HG03442 (cell line): ENCODE results near the gene WWP2.
"Not testable (repeated sequence)": the region's sequence is repeated elsewhere in the genome, so short reads cannot be mapped to it uniquely, and the experiment has no call there.

Experiments used
- ATAC-seq: cut with Tn5 transposase; IDR thresholded peaks from one replicate; pipeline ENCODE4 v1.9.1; 2021; ENCODE audit warnings: mild to moderate bottlenecking, moderate library complexity; ENCODE audit not compliant: unreplicated experiment

WWP2 gene

GRCh38 chr16:69853481-69853880 is 91.3 kb downstream of the WWP2 start:
- ATAC-seq = no peak

GRCh38 chr16:69854776-69855175 is 92.6 kb downstream of the WWP2 start:
- ATAC-seq = not testable (repeated sequence)

GRCh38 chr16:69855592-69855991 is 93.5 kb downstream of the WWP2 start:
- no peak for ATAC-seq

- no peak for ATAC-seq
Measured at GRCh38 chr16:69858191-69859104, 96.3 kb downstream of the WWP2 start.

DNA sequence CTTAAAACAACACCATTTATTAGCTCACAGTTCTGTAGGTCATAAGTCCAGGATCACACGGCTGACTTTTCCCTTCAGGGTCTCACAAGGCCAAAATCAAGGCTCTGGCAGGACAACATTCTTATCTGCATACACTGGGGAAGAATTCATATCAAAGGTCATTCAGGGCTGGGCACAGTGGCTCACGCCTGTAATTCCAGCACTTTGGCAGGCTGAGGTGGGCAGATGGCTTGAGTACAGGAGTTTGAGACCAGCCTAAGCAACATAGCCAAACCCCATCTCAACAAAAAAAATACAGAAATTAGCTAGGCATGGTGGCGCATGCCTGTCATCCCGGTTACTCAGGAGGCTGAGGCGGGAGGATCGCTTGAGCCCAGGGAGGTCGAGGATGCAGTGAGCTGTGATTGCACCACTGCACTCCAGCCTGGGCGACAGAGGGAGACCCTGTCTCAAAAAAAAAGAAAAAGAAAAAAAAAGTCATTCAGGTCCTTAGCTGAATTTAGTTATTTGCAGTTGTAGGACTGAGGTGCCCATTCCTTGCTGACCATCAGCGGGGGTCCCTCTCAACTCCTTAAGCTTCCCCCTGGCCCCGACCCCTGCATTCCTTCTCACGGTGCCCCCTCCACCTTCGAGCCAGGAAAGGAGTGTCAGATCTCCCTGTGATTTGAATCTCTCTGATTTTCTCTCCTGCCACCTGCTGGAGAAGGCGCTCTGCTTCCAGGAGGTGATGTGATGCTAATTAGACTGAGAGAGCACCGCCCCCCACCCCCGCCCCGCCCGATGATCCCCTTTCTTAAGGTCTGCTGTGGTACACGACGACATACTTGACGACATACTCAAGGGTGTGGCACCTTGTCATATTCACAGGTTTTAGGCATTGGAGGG is 97.2 kb downstream of the WWP2 start:
- ATAC-seq = no peak

- ATAC-seq = no peak
Measured at GRCh38 chr16:69860233-69861231, 98.4 kb downstream of the WWP2 start.

DNA sequence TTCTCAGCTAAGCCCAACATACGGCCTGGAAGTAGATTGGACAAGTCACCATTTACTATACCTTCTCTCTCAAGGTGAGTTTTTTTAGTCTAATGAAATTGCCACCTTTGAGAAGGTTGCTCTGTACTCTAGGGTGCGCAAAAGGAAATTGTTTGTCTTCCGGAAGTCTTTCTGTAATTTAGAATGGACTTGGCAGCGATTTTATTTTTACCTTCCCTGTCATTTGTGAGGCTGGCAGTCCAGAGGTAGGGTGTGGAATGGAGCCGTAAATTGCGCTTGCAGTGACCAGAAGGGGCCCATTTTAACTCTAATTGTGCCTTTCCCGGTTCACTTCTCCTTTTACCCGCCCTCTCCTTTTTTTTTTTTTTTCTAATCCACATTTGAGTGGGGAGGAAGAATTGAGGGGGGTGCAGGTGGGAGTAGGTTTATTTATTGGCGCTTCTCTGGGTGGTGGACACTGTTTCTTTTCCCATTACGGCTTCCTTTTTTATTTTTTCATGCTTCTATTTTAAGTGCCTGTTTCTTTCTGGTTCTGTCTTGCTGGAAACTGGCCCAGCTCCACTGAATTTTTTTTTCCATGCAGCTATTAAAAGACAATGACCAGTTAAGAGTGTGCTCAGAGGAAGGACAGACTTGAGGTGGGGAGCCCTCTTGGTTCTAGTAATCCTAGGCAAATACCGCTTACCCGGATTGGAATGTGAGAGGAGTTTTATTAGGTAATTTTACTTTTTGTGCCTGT is 99.3 kb downstream of the WWP2 start:
- no peak for ATAC-seq

GRCh38 chr16:69863401-69864281 is 101.5 kb downstream of the WWP2 start:
- ATAC-seq = no peak

- no peak for ATAC-seq
Measured at GRCh38 chr16:69865701-69866100, 103.6 kb downstream of the WWP2 start.

- ATAC-seq = no peak
Measured at GRCh38 chr16:69867784-69868560, 105.8 kb downstream of the WWP2 start.

DNA sequence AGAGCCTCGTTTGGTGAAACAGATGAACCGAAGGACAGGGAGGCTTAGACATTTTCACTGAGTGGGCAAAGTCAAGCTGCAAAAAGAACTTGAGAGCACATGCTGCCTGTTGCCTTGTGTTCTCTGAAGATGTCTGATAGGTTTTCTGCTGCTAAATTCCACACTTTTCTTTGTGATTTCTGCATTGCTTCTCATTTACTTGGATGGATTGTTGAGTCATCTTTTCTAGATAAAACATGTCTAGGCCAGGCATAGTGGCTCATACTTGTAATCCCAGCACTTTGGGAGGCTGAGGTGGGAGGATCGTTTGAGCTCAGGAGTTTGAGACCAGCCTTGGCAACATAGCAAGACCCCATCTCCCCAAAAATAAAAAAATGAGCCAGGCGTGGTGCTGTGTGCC is 108.6 kb downstream of the WWP2 start:
- no peak for ATAC-seq

GRCh38 chr16:69871708-69872107 is 109.6 kb downstream of the WWP2 start:
- no peak for ATAC-seq

DNA sequence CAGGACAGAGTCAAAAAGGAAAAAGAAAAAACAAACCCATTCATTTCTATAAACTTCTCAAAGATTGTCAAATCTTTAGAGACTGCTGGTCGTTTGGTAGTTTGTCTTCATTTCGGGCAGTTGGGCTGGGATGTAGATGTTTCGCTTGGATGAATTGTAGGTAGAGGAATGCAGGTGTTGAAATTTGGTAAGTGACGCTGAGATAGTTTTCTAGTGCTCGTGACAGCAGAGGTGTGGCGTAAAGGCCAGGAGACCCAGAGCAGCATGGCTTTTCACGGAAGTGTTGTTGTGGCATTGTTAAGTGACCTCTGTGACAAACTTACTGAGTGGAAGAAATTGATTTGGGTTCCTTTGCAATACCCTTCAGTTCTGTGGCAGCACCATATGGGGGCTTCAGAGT is 110.8 kb downstream of the WWP2 start:
- ATAC-seq = no peak

DNA sequence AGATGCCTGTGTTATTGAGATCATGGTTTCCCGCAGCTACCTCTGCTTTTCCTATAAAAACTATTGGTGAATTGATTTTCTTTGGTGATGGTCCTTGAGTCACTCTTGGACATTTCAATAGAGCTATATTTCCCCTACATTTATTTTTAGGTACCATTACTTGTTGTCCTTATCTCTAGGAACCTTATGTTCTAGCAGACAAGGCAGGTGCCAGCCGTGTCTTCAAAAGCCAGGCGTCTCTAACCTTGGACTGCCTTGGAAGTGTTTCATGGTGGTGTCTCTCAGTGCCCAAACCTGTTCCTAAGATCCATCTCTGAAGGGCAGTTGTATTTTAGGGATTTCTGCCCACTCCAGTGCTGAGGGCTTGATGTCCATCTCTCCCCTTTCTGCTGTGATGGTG is 111.7 kb downstream of the WWP2 start:
- ATAC-seq = no peak

GRCh38 chr16:69874271-69874670 is 112.1 kb downstream of the WWP2 start:
- no peak for ATAC-seq

DNA sequence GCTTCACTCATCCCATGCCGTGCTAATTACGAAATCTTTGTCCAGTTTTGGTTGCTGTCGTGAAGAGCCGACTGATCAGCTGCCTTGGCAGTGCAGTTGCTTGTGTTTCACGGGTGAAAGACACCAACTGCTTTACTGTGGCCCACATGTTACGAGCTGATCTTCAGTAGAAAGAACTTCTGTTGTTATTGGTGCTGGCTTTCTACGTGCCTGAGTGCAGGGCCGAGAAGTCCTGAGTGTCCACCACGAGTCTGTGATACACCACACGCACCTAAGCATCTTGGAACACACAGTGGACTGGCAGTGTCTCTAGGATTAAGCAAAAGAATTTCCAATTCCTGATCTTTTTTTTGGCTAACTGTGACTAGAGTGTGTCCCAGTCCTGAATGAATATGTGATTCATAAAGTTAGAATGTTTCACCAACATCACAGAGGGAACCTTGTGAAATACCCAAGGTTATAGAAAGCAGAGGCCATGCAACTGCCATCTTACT is 118.6 kb downstream of the WWP2 start:
- no peak for ATAC-seq

DNA sequence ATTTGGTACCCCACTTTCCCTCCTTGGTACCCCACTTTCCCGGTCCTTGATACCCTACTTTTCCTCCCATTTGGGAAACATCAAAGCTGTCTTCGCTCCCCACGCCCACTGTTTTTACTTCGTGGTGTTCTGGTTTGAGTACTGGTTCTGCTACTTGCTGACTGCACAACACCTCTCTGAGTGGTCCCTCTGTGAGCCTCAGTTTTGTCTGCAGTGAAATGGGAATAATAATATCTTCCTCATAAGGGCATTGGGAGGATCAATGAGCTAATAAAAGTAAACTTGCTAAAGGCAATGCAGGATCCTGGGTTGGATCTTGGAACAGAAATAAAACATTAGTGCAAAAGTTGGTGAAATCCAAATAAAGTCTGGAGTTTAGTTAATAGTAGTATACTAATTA is 119.0 kb downstream of the WWP2 start:
- no peak for ATAC-seq

- no peak for ATAC-seq
Measured at GRCh38 chr16:69883744-69884143, 121.6 kb downstream of the WWP2 start.
